Measurements from ENCODE around the gene GSTM2.

DNA sequence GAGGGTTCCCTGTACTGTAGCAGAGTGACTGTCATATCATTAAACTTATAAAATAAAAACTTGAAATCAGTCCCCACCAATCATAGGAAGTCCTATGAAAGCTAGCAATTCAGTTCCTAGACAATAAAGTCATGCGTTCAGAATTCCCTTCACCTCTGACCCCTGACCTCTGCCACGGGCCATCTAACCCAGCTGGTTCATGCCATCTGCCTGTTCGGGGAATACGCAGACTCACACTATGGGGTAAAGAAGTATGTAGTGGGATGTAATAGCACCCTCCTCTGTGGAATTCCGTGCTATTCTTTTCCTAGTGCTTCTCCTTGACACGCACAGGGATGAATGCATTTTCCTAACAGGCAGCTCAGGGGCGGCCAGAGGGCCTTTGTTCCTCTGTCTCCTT lies 9.9 kb upstream of the GSTM2 start:
- TF ChIP-seq, protein P1, sequence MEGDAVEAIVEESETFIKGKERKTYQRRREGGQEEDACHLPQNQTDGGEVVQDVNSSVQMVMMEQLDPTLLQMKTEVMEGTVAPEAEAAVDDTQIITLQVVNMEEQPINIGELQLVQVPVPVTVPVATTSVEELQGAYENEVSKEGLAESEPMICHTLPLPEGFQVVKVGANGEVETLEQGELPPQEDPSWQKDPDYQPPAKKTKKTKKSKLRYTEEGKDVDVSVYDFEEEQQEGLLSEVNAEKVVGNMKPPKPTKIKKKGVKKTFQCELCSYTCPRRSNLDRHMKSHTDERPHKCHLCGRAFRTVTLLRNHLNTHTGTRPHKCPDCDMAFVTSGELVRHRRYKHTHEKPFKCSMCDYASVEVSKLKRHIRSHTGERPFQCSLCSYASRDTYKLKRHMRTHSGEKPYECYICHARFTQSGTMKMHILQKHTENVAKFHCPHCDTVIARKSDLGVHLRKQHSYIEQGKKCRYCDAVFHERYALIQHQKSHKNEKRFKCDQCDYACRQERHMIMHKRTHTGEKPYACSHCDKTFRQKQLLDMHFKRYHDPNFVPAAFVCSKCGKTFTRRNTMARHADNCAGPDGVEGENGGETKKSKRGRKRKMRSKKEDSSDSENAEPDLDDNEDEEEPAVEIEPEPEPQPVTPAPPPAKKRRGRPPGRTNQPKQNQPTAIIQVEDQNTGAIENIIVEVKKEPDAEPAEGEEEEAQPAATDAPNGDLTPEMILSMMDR (IDR thresholded peaks at IDR 0.05) = no peak
- no peak for TF ChIP-seq POLR2A (IDR thresholded peaks at IDR 0.05)

Measured in body of pancreas (tissue), 4 donors.